ENCODE data around the gene AK1.

- TF ChIP-seq CTCF (IDR thresholded peaks at IDR 0.05) (no peak), POLR2A (IDR thresholded peaks at IDR 0.05) (no peak), POLR2AphosphoS5 (IDR thresholded peaks at IDR 0.05) (no peak)
Measured at GRCh38 chr9:127863191-127863621, 14.3 kb downstream of the AK1 start.
